HEK293 (cell line): ENCODE data around the gene LAG3.

Experiments
- CTCF ChIA-PET: fragments of 350-600 bp; formaldehyde crosslinking; extraction: SDS; loops from one replicate; lab custom pipeline; 2021; ENCODE audit warnings: antibody characterized with exemption; lab: Yijun Ruan, JAX
- POLR2A ChIA-PET: fragments of 300-600 bp; formaldehyde crosslinking; extraction: SDS; loops from one replicate; lab custom pipeline; 2020; ENCODE audit warnings: antibody characterized with exemption, inconsistent platforms; lab: Yijun Ruan, JAX
- H3K27ac ChIP-seq: fragments of 200-500 bp; sonication (Bioruptor generic); 2 replicates; pipeline ENCODE4 v1.5.1; 2014; ENCODE audit warnings: low read depth, low read length, control low read depth, inconsistent platforms; ENCODE audit errors: extremely low read depth
- H3K36me3 ChIP-seq, 2 experiments: fragments of 200-500 bp in 1 of 2; sonication (Bioruptor generic) in 1 of 2; 1 replicate in 1 of 2; 2 replicates in 1 of 2; pipeline ENCODE4 v1.5.1; 2014 to 2017; ENCODE audit warnings: inconsistent platforms in 2 of 2, low read length in 2 of 2; ENCODE audit not compliant: control insufficient read depth in 2 of 2, insufficient read depth in 1 of 2
- H3K4me1 ChIP-seq: fragments of 200-500 bp; sonication (Bioruptor generic); 2 replicates; pipeline ENCODE4 v1.5.1; 2014; ENCODE audit warnings: mild to moderate bottlenecking, low read length, inconsistent platforms; ENCODE audit not compliant: control insufficient read depth, insufficient read depth
- H3K4me3 ChIP-seq: 2 replicates; pipeline ENCODE4 v1.5.1; 2011; ENCODE audit warnings: low read depth, mild to moderate bottlenecking, control low read depth, low read length, moderate library complexity
- H3K9me3 ChIP-seq: fragments of 200-500 bp; sonication (Bioruptor generic); 2 replicates; pipeline ENCODE4 v1.5.1; 2014; ENCODE audit warnings: low read depth, low read length, inconsistent platforms; ENCODE audit not compliant: control insufficient read depth, insufficient read depth
- GLI4 ChIP-seq: fragments of 450-650 bp; formaldehyde crosslinking; IDR thresholded peaks from 2 replicates; pipeline ENCODE4 v1.5.1; 2016; ENCODE audit warnings: missing biosample characterization, missing genetic modification characterization
- GLIS1 ChIP-seq: fragments of 450-650 bp; formaldehyde crosslinking; IDR thresholded peaks from 2 replicates; pipeline ENCODE4 v1.5.1; 2016; ENCODE audit warnings: missing biosample characterization, missing genetic modification characterization
- GLIS2 ChIP-seq: fragments of 450-650 bp; formaldehyde crosslinking; IDR thresholded peaks from 2 replicates; pipeline ENCODE4 v1.5.1; 2016; ENCODE audit warnings: missing biosample characterization, missing genetic modification characterization
- KLF1 ChIP-seq: fragments of 450-650 bp; formaldehyde crosslinking; IDR thresholded peaks from 2 replicates; pipeline ENCODE4 v1.5.1; 2016; ENCODE audit warnings: missing biosample characterization, missing genetic modification characterization
- KLF16 ChIP-seq: fragments of 450-650 bp; formaldehyde crosslinking; IDR thresholded peaks from 2 replicates; pipeline ENCODE4 v1.5.1; 2017; ENCODE audit warnings: missing biosample characterization, missing genetic modification characterization
- KLF8 ChIP-seq: fragments of 450-650 bp; formaldehyde crosslinking; IDR thresholded peaks from 2 replicates; pipeline ENCODE4 v1.5.1; 2016; ENCODE audit warnings: missing biosample characterization, missing genetic modification characterization
- KLF9 ChIP-seq: fragments of 450-650 bp; formaldehyde crosslinking; IDR thresholded peaks from 2 replicates; pipeline ENCODE4 v1.5.1; 2016; ENCODE audit warnings: missing biosample characterization, missing genetic modification characterization, low read depth
- REPIN1 ChIP-seq: fragments of 450-650 bp; formaldehyde crosslinking; IDR thresholded peaks from 2 replicates; pipeline ENCODE4 v1.5.1; 2017; ENCODE audit warnings: missing biosample characterization, missing genetic modification characterization, low read depth
- TRIM28 ChIP-seq: IDR thresholded peaks from 2 replicates; pipeline ENCODE4 v1.6.1; 2011; ENCODE audit warnings: low read length, control low read depth, borderline replicate concordance
- YY2 ChIP-seq: fragments of 450-650 bp; formaldehyde crosslinking; IDR thresholded peaks from 2 replicates; pipeline ENCODE4 v1.5.1; 2016; ENCODE audit warnings: missing biosample characterization, missing genetic modification characterization
- ZBTB1 ChIP-seq: fragments of 450-650 bp; formaldehyde crosslinking; IDR thresholded peaks from 2 replicates; pipeline ENCODE4 v1.5.1; 2016; ENCODE audit warnings: missing biosample characterization, missing genetic modification characterization
- ZBTB48 ChIP-seq: fragments of 450-650 bp; formaldehyde crosslinking; IDR thresholded peaks from 2 replicates; pipeline ENCODE4 v1.5.1; 2016; ENCODE audit warnings: missing biosample characterization, missing genetic modification characterization
- ZBTB7A ChIP-seq: fragments of 450-650 bp; formaldehyde crosslinking; IDR thresholded peaks from 2 replicates; pipeline ENCODE4 v1.5.1; 2016; ENCODE audit warnings: low read depth, missing biosample characterization, missing genetic modification characterization
- ZFP37 ChIP-seq: fragments of 450-650 bp; formaldehyde crosslinking; IDR thresholded peaks from 2 replicates; pipeline ENCODE4 v1.5.1; 2016; ENCODE audit warnings: missing biosample characterization, missing genetic modification characterization
- ZIC2 ChIP-seq: fragments of 450-650 bp; formaldehyde crosslinking; IDR thresholded peaks from 2 replicates; pipeline ENCODE4 v1.5.1; 2016; ENCODE audit warnings: missing biosample characterization, missing genetic modification characterization
- ZNF146 ChIP-seq: fragments of 450-650 bp; formaldehyde crosslinking; IDR thresholded peaks from 2 replicates; pipeline ENCODE4 v1.5.1; 2016; ENCODE audit warnings: missing biosample characterization, missing genetic modification characterization
- ZNF211 ChIP-seq: fragments of 450-650 bp; formaldehyde crosslinking; IDR thresholded peaks from 2 replicates; pipeline ENCODE4 v1.5.1; 2016; ENCODE audit warnings: low read depth, missing biosample characterization, missing genetic modification characterization
- ZNF214 ChIP-seq: fragments of 450-650 bp; formaldehyde crosslinking; IDR thresholded peaks from 2 replicates; pipeline ENCODE4 v1.5.1; 2017; ENCODE audit warnings: missing biosample characterization, mild to moderate bottlenecking, missing genetic modification characterization, borderline replicate concordance
- ZNF221 ChIP-seq: fragments of 450-650 bp; formaldehyde crosslinking; IDR thresholded peaks from 2 replicates; pipeline ENCODE4 v1.5.1; 2017; ENCODE audit warnings: missing biosample characterization, missing genetic modification characterization, borderline replicate concordance
- ZNF24 ChIP-seq: fragments of 450-650 bp; formaldehyde crosslinking; IDR thresholded peaks from 2 replicates; pipeline ENCODE4 v1.5.1; 2016; ENCODE audit warnings: missing biosample characterization, missing genetic modification characterization
- ZNF302 ChIP-seq: fragments of 450-650 bp; formaldehyde crosslinking; IDR thresholded peaks from 2 replicates; pipeline ENCODE4 v1.5.1; 2016; ENCODE audit warnings: missing biosample characterization, missing genetic modification characterization, low read depth
- ZNF324 ChIP-seq: fragments of 450-650 bp; formaldehyde crosslinking; IDR thresholded peaks from 2 replicates; pipeline ENCODE4 v1.5.1; 2016; ENCODE audit warnings: missing biosample characterization, missing genetic modification characterization
- ZNF366 ChIP-seq: fragments of 450-650 bp; formaldehyde crosslinking; conservative IDR thresholded peaks from 2 replicates; pipeline ENCODE4 v1.5.1; 2016; ENCODE audit warnings: missing biosample characterization, missing genetic modification characterization
- ZNF394 ChIP-seq: fragments of 450-650 bp; formaldehyde crosslinking; IDR thresholded peaks from 2 replicates; pipeline ENCODE4 v1.5.1; 2016; ENCODE audit warnings: missing biosample characterization, missing genetic modification characterization, mild to moderate bottlenecking, moderate library complexity, borderline replicate concordance
- ZNF501 ChIP-seq: fragments of 450-650 bp; formaldehyde crosslinking; IDR thresholded peaks from 2 replicates; pipeline ENCODE4 v1.5.1; 2016; ENCODE audit warnings: missing biosample characterization, missing genetic modification characterization
- ZNF521 ChIP-seq: fragments of 450-650 bp; formaldehyde crosslinking; IDR thresholded peaks from 2 replicates; pipeline ENCODE4 v1.5.1; 2017; ENCODE audit warnings: missing biosample characterization, mild to moderate bottlenecking, missing genetic modification characterization
- ZNF529 ChIP-seq: fragments of 450-650 bp; formaldehyde crosslinking; IDR thresholded peaks from 2 replicates; pipeline ENCODE4 v1.5.1; 2017; ENCODE audit warnings: missing genetic modification characterization, missing biosample characterization; ENCODE audit not compliant: insufficient replicate concordance
- ZNF610 ChIP-seq: fragments of 450-650 bp; formaldehyde crosslinking; IDR thresholded peaks from 2 replicates; pipeline ENCODE4 v1.5.1; 2016; ENCODE audit warnings: missing biosample characterization, missing genetic modification characterization, borderline replicate concordance
- ZNF629 ChIP-seq: fragments of 450-650 bp; formaldehyde crosslinking; IDR thresholded peaks from 2 replicates; pipeline ENCODE4 v1.5.1; 2017; ENCODE audit warnings: missing biosample characterization, missing genetic modification characterization
- ZNF701 ChIP-seq: fragments of 450-650 bp; formaldehyde crosslinking; IDR thresholded peaks from 2 replicates; pipeline ENCODE4 v1.5.1; 2016; ENCODE audit warnings: missing biosample characterization, missing genetic modification characterization
- ZNF792 ChIP-seq: fragments of 450-650 bp; formaldehyde crosslinking; IDR thresholded peaks from 2 replicates; pipeline ENCODE4 v1.5.1; 2016; ENCODE audit warnings: missing biosample characterization, missing genetic modification characterization
- TF ChIP-seq, protein P1 (sequence below): fragments of 450-650 bp; formaldehyde crosslinking; IDR thresholded peaks from 2 replicates; pipeline ENCODE4 v1.5.1; 2017; ENCODE audit warnings: missing biosample characterization, missing genetic modification characterization
- TF ChIP-seq, protein P2 (sequence below): fragments of 450-650 bp; formaldehyde crosslinking; optimal IDR thresholded peaks from 2 replicates; pipeline ENCODE3; 2016; ENCODE audit warnings: missing biosample characterization, mild to moderate bottlenecking, missing genetic modification characterization
- TF ChIP-seq, protein P3 (sequence below): fragments of 450-650 bp; formaldehyde crosslinking; IDR thresholded peaks from 2 replicates; pipeline ENCODE4 v1.5.1; 2017; ENCODE audit warnings: missing biosample characterization, missing genetic modification characterization

The LAG3 gene

DNA sequence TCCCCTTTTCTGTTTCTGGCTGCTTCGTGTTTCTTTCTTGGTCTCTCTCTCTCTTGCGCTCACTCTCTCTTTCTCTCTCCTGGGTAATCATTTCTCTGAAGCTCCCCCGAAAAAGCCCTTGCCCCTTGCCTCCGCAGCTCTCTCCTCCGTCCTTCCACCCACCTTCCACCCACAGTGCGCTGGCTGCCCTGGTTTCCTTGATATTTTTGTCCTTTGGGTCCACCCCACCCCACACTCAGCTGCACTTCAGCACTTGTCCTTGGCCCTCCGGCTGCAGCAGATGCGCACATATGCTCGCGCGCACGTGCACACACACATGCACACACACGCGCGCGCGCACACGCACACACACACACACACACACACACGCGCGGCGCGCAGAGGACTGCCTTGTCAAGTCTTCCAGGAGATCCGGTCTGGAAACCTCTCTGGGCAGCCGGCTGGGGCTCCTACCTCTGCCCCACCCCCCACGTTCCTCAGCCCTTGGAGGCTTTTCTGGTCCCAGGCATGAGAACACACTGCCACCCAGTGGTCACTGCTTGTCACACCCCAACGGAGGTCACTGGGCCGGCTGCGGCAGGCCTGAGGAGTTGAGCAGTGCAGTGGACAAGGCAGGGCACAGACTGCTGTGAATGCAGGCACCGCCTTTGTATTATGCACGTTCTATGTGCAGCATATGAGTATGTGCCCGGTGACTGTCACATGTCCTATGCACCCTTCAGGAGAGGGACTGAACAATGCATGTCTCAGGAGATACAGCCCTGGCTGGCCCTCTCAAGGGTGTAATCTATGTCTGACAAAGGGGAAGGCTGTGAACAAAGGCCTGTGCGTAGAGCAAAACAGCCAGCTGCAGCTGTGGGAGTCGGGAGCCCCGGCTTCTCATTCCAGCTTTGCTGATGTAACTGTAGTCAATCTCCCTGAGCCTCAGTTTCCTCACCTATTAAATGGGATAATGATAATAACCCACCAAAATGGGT, 6.5 kb downstream of the LAG3 start:
- ChIA-PET CTCF (interaction anchor here (0.6 to 7.6 kb wide), 15 partner anchors 11 to 359 kb away, joined by 3 to 93 read pairs (median 4); partner anchors contain the start of genes C12orf57, CD4, MLF2 and PTMS), POLR2A (interaction anchor here (1.0 to 3.0 kb wide), 4 partner anchors 10 to 55 kb away, joined by 3 to 24 read pairs (median 12); partner anchors contain the start of genes COPS7A, MLF2 and PTMS)
- peak overlapping the region; percentile 24; the same call in 1 of the 2 replicates for H3K27ac ChIP-seq
- H3K9me3 ChIP-seq, result no peaks in the 10 kb centered on the region
- no peaks in the 10 kb centered on the region for H3K36me3 ChIP-seq
- H3K4me3 ChIP-seq, result peak overlapping the region; percentile 23
- peaks cover 7% of the 10 kb centered on the region for H3K4me1 ChIP-seq
- TF ChIP-seq GLIS1 (tag by site-specific recombination), result peak; percentile 91
- no peak for TF ChIP-seq ZNF221 (tag by site-specific recombination)
- TF ChIP-seq ZNF529 (tag by site-specific recombination), result no peak
- no peak for TF ChIP-seq ZNF214
- no peak for TF ChIP-seq ZBTB1
- peak; percentile 76 for TF ChIP-seq ZNF366 (tag by site-specific recombination)
- no peak for TF ChIP-seq ZNF610 (tag by site-specific recombination)
- peak; percentile 52; the same call in 1 of the 2 replicates for TF ChIP-seq ZNF394 (tag by site-specific recombination)
- TF ChIP-seq KLF1 (tag by site-specific recombination), result peak; percentile 58
- TF ChIP-seq GLIS2 (tag by site-specific recombination), result peak; percentile 98
- TF ChIP-seq ZNF211 (tag by site-specific recombination), result no peak
- peak; percentile 3; the same call in 1 of the 2 replicates for TF ChIP-seq ZNF146 (tag by site-specific recombination)
- TF ChIP-seq KLF8 (tag by site-specific recombination), result peak; percentile 77; the same call in 1 of the 2 replicates
- peak; percentile 78 for TF ChIP-seq ZNF629 (tag by site-specific recombination)
- TF ChIP-seq ZNF792, result no peak
- TF ChIP-seq ZNF501 (tag by site-specific recombination), result peak; percentile 97
- no peak for TF ChIP-seq ZNF701 (tag by site-specific recombination)
- peak; percentile 88 for TF ChIP-seq KLF16 (tag by site-specific recombination)
- TF ChIP-seq ZBTB48 (tag by site-specific recombination), result peak; percentile 79
- TF ChIP-seq, protein P1, sequence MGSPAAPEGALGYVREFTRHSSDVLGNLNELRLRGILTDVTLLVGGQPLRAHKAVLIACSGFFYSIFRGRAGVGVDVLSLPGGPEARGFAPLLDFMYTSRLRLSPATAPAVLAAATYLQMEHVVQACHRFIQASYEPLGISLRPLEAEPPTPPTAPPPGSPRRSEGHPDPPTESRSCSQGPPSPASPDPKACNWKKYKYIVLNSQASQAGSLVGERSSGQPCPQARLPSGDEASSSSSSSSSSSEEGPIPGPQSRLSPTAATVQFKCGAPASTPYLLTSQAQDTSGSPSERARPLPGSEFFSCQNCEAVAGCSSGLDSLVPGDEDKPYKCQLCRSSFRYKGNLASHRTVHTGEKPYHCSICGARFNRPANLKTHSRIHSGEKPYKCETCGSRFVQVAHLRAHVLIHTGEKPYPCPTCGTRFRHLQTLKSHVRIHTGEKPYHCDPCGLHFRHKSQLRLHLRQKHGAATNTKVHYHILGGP (tag by site-specific recombination), result no peak
- TF ChIP-seq ZIC2 (tag by site-specific recombination), result peak; percentile 38
- TF ChIP-seq ZNF24 (tag by site-specific recombination), result peak; percentile 94
- peak; percentile 28; the same call in 1 of the 2 replicates for TF ChIP-seq ZBTB7A (tag by site-specific recombination)
- peak; percentile 96 for TF ChIP-seq ZFP37 (tag by site-specific recombination)
- TF ChIP-seq, protein P2, sequence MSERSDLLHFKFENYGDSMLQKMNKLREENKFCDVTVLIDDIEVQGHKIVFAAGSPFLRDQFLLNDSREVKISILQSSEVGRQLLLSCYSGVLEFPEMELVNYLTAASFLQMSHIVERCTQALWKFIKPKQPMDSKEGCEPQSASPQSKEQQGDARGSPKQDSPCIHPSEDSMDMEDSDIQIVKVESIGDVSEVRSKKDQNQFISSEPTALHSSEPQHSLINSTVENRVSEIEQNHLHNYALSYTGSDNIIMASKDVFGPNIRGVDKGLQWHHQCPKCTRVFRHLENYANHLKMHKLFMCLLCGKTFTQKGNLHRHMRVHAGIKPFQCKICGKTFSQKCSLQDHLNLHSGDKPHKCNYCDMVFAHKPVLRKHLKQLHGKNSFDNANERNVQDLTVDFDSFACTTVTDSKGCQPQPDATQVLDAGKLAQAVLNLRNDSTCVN (tag by site-specific recombination), result peak; percentile 100
- TF ChIP-seq, protein P3, sequence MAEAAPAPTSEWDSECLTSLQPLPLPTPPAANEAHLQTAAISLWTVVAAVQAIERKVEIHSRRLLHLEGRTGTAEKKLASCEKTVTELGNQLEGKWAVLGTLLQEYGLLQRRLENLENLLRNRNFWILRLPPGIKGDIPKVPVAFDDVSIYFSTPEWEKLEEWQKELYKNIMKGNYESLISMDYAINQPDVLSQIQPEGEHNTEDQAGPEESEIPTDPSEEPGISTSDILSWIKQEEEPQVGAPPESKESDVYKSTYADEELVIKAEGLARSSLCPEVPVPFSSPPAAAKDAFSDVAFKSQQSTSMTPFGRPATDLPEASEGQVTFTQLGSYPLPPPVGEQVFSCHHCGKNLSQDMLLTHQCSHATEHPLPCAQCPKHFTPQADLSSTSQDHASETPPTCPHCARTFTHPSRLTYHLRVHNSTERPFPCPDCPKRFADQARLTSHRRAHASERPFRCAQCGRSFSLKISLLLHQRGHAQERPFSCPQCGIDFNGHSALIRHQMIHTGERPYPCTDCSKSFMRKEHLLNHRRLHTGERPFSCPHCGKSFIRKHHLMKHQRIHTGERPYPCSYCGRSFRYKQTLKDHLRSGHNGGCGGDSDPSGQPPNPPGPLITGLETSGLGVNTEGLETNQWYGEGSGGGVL, result peak; percentile 66
- no peak for TF ChIP-seq ZNF521 (tag by site-specific recombination)
- peak; percentile 95 for TF ChIP-seq ZNF324 (tag by site-specific recombination)
- peak; percentile 66; the same call in 1 of the 2 replicates for TF ChIP-seq TRIM28
- peak; percentile 46; the same call in 1 of the 2 replicates for TF ChIP-seq YY2 (tag by site-specific recombination)
- TF ChIP-seq ZNF302 (tag by site-specific recombination), result 0 out of 2 replicates have a peak, but pooled peaks have one; percentile 15
- TF ChIP-seq GLI4, result peak; percentile 77; the same call in 1 of the 2 replicates
- TF ChIP-seq REPIN1 (tag by site-specific recombination), result 0 out of 2 replicates have a peak, but pooled peaks have one; percentile 48
- peak; percentile 90 for TF ChIP-seq KLF9 (tag by site-specific recombination)
